Esophagus muscularis mucosa (tissue), 4 donors: ENCODE data around the gene PERP. TPM values are rescaled to one million over a fixed set of nuclear protein-coding genes. Genes with fewer than 3 reads are reported as not detected.
A peak's percentile ranks its signal among the peaks of the same experiment; 100 is the strongest.

Experiments
- DNase-seq: peaks from one replicate; pipeline ENCODE4 v3.0.0-alpha.2; 2017; ENCODE audit errors: extremely low spot score
- H3K27ac ChIP-seq, 4 donors: fragments of 200-600 bp; sonication (generic); replicated peaks in 1 of 4; 1 replicate in 3 of 4; 2 replicates in 1 of 4; pipeline ENCODE4 v1.5.1; 2016 to 2019; ENCODE audit warnings: mild to moderate bottlenecking in 1 of 4
- H3K27me3 ChIP-seq, 4 donors: fragments of 200-600 bp; sonication (generic); one replicate each; pipeline versions ENCODE4 v1.5.1 to v1.6.0; 2016 to 2019
- H3K36me3 ChIP-seq, 4 donors: fragments of 200-600 bp; sonication (generic); one replicate each; pipeline ENCODE4 v1.5.1; 2016 to 2019
- H3K4me1 ChIP-seq, 4 donors: fragments of 200-600 bp; sonication (generic); one replicate each; pipeline ENCODE4 v1.5.1; 2016 to 2019
- H3K4me3 ChIP-seq, 4 donors: fragments of 200-600 bp; sonication (generic); 1 replicate in 2 of 4; 2 replicates in 2 of 4; pipeline ENCODE4 v1.5.1; 2016 to 2019; ENCODE audit warnings: mild to moderate bottlenecking in 4 of 4, moderate library complexity in 1 of 4
- H3K9me3 ChIP-seq, 4 donors: fragments of 200-600 bp; sonication (generic); 1 replicate in 3 of 4; 2 replicates in 1 of 4; pipeline ENCODE4 v1.5.1; 2016 to 2019
- CTCF ChIP-seq, 3 experiments: fragments of 200-600 bp in 2 of 3; fragments of 450-650 bp in 1 of 3; sonication (generic) in 2 of 3; IDR thresholded peaks; one replicate each; pipeline ENCODE4 v1.5.1; 2017 to 2019; ENCODE audit warnings: antibody characterized with exemption in 3 of 3, mild to moderate bottlenecking in 2 of 3, moderate library complexity in 1 of 3
- EP300 ChIP-seq: sonication (generic); formaldehyde crosslinking; IDR thresholded peaks from one replicate; pipeline ENCODE4 v1.6.1; 2017; ENCODE audit warnings: antibody characterized with exemption
- POLR2A ChIP-seq: fragments of 450-650 bp; IDR thresholded peaks from one replicate; pipeline ENCODE4 v1.6.1; 2017; ENCODE audit warnings: antibody characterized with exemption, moderate library complexity, mild to moderate bottlenecking, low read depth
- POLR2AphosphoS5 ChIP-seq, 2 donors: sonication (generic); formaldehyde crosslinking; IDR thresholded peaks; one replicate each; pipeline ENCODE4 v1.6.1; 2017; ENCODE audit warnings: antibody characterized with exemption in 2 of 2
- WGBS: methylation state at CpG from one replicate; pipeline ENCODE4 v1.1.5; 2018; 5-methylcytosine and 5-hydroxymethylcytosine counted together
- intact Hi-C: fragments of 100-400 bp; cut with DNase I; formaldehyde crosslinking; loops from one replicate; pipeline ENCODE4 v1.15.1; 2023
- total RNA-seq, 4 donors: library from RNA; depleted of rRNA; stranded (reverse); fragments of >200 nt; gene quantifications; one replicate each; pipeline versions ENCODE4 v1.1.0 to v1.2.1, GENCODE V29; 2016

PERP gene
- total RNA-seq, 4 donors from 2014 or later, result 81.0 to 123 (median 83.9) TPM

- intact Hi-C loops, result loop anchor here (10.0 kb wide), 2 partner anchors 242 to 402 kb away; partner anchors contain the start of gene TNFAIP3
- WGBS, result 4% methylated on average over 14 of the region's 17 CpGs
- Histone ChIP-seq H3K27me3 (peaks cover 0 to 9% (median 0%) of the 10 kb centered on the region in 4 donors), H3K36me3 (no peaks in the 10 kb centered on the region), H3K27ac (peak overlapping the region; percentile 88 to 97 (median 92)), H3K4me3 (peak overlapping the region; percentile 73 to 95 (median 80)), H3K4me1 (peaks cover 10 to 56% (median 54%) of the 10 kb centered on the region in 4 donors), H3K9me3 (no peaks in the 10 kb centered on the region)
- no peak for TF ChIP-seq POLR2AphosphoS5 (IDR thresholded peaks at IDR 0.05)
- TF ChIP-seq CTCF (IDR thresholded peaks at IDR 0.05), result no peak
- TF ChIP-seq POLR2A, result no peak
- TF ChIP-seq EP300, result no peak
- DNase-seq, result no peak
Observed at GRCh38 chr6:138106665-138107077, 548 bp downstream of the PERP start.

- TF ChIP-seq CTCF (IDR thresholded peaks at IDR 0.05), result no peak
- TF ChIP-seq POLR2AphosphoS5 (IDR thresholded peaks at IDR 0.05), result peak in 1 of 2 donors; percentile 22
- TF ChIP-seq EP300, result no peak
- H3K4me1 ChIP-seq, result peaks cover 10 to 61% (median 58%) of the 10 kb centered on the region in 4 donors
- no peaks in the 10 kb centered on the region for H3K36me3 ChIP-seq
- H3K27me3 ChIP-seq, result peaks cover 0 to 9% (median 0%) of the 10 kb centered on the region in 4 donors
- WGBS, result 16% methylated on average over 10 of the region's 10 CpGs
- peak overlapping the region; percentile 88 to 97 (median 92) for H3K27ac ChIP-seq
- no peaks in the 10 kb centered on the region for H3K9me3 ChIP-seq
- no peak for DNase-seq
- H3K4me3 ChIP-seq, result peak overlapping the region; percentile 73 to 95 (median 80)
- intact Hi-C loops, result loop anchor here (10.0 kb wide), 2 partner anchors 241 to 401 kb away; partner anchors contain the start of gene TNFAIP3
Observed at GRCh38 chr6:138105880-138106664, 1.1 kb downstream of the PERP start.

GRCh38 chr6:138105446-138105845 is 1.8 kb downstream of the PERP start:
- Histone ChIP-seq H3K4me3 (peak overlapping the region; percentile 73 to 95 (median 80)), H3K9me3 (no peaks in the 10 kb centered on the region), H3K4me1 (peaks cover 10 to 65% (median 61%) of the 10 kb centered on the region in 4 donors), H3K27me3 (peaks cover 0 to 9% (median 0%) of the 10 kb centered on the region in 4 donors), H3K27ac (peak overlapping the region; percentile 88 to 97 (median 92)), H3K36me3 (no peaks in the 10 kb centered on the region)
- DNase-seq, result no peak
- WGBS, result 64% methylated on average over 5 of the region's 5 CpGs
- TF ChIP-seq POLR2A (no peak), EP300 (no peak), CTCF (IDR thresholded peaks at IDR 0.05) (no peak), POLR2AphosphoS5 (IDR thresholded peaks at IDR 0.05) (no peak)
- intact Hi-C loops, result loop anchor here (10.0 kb wide), 2 partner anchors 241 to 401 kb away; partner anchors contain the start of gene TNFAIP3

GRCh38 chr6:138104618-138105213 is 2.5 kb downstream of the PERP start:
- no peak for DNase-seq
- H3K9me3 ChIP-seq, result no peaks in the 10 kb centered on the region
- peak overlapping the region; percentile 5 to 97 (median 92) for H3K27ac ChIP-seq
- intact Hi-C loops, result loop anchor here (10.0 kb wide), 2 partner anchors 240 to 400 kb away; partner anchors contain the start of gene TNFAIP3
- TF ChIP-seq POLR2A, result no peak
- no peak for TF ChIP-seq CTCF (IDR thresholded peaks at IDR 0.05)
- TF ChIP-seq EP300, result no peak
- TF ChIP-seq POLR2AphosphoS5 (IDR thresholded peaks at IDR 0.05), result no peak
- WGBS, result 52% methylated on average over 10 of the region's 10 CpGs
- H3K36me3 ChIP-seq, result no peaks in the 10 kb centered on the region
- H3K4me1 ChIP-seq, result peaks cover 10 to 72% (median 67%) of the 10 kb centered on the region in 4 donors
- peak overlapping the region; percentile 73 to 95 (median 80) for H3K4me3 ChIP-seq
- H3K27me3 ChIP-seq, result peaks cover 0 to 9% (median 0%) of the 10 kb centered on the region in 4 donors
